IPS DF 6.9 (cell line): ENCODE results near the gene LAMB1.
"Not testable (repeated sequence)": the region's sequence is repeated elsewhere in the genome, so short reads cannot be mapped to it uniquely, and the experiment has no call there.

Source experiments
- DNase-seq: peaks from one replicate; pipeline ENCODE4 v3.0.0-alpha.2; 2013; ENCODE audit warnings: low read depth, low spot score
- H3K27ac ChIP-seq: one replicate; pipeline ENCODE4 v1.5.1; 2013; ENCODE audit warnings: low read length, control low read depth
- H3K27me3 ChIP-seq: 2 replicates; pipeline ENCODE4 v1.6.1; 2013; ENCODE audit warnings: mild to moderate bottlenecking, low read length; ENCODE audit not compliant: control insufficient read depth, insufficient read depth
- H3K36me3 ChIP-seq: 2 replicates; pipeline ENCODE4 v1.6.1; 2013; ENCODE audit warnings: low read length; ENCODE audit not compliant: control insufficient read depth, insufficient read depth
- H3K4me1 ChIP-seq: 2 replicates; pipeline ENCODE4 v1.6.1; 2013; ENCODE audit warnings: low read length; ENCODE audit not compliant: control insufficient read depth, insufficient read depth
- H3K4me3 ChIP-seq: 2 replicates; pipeline ENCODE4 v1.5.1; 2013; ENCODE audit warnings: mild to moderate bottlenecking, low read length
- H3K9me3 ChIP-seq: 2 replicates; pipeline ENCODE4 v1.6.1; 2013; ENCODE audit warnings: low read length, inconsistent platforms; ENCODE audit not compliant: control insufficient read depth, insufficient read depth
- WGBS: extraction: QIAGEN DNeasy Blood & Tissue Kit; methylation state at CpG from one replicate; pipeline ENCODE4 v1.1.7; 2013; ENCODE audit warnings: mixed read lengths, missing lambda C conversion rate; ENCODE audit not compliant: insufficient read length, insufficient coverage; 5-methylcytosine and 5-hydroxymethylcytosine counted together

The LAMB1 gene

DNA sequence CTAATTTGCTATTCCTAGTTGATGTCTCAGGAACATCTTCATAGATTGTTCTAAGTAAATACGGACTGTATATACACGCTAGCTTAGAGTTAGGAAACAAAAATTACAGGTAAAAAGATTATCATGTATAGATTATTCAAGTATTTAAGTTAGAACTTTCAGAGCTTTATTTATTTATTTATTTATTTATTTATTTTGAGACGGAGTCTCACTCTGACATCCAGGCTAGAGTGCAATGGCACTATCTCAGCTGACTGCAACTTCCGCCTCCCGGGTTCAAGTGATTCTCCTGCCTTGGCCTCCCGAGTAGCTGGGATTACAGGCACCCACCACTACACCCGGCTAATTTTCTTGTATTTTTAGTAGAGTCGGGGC lies 110.6 kb downstream of the LAMB1 start:
- WGBS = no CpG with 5 or more reads among the region's 8 CpGs

GRCh38 chr7:107891636-107892366 lies 111.2 kb downstream of the LAMB1 start:
- DNase-seq = no peak
- H3K36me3 ChIP-seq = peaks cover 3% of the 10 kb centered on the region; the same call in 1 of the 2 replicates
- H3K4me1 ChIP-seq = 0 out of 2 replicates have a peak, but pooled peaks cover 2% of the 10 kb centered on the region
- WGBS = no CpG with 5 or more reads among the region's 9 CpGs
- no peaks in the 10 kb centered on the region for H3K27me3 ChIP-seq
- no peaks in the 10 kb centered on the region for H3K9me3 ChIP-seq
- no peak overlapping the region for H3K27ac ChIP-seq
- H3K4me3 ChIP-seq = peak overlapping the region; percentile 85; the same call in 1 of the 2 replicates

More for the DNA sequence above, 110.6 kb downstream of the LAMB1 start:
- H3K27ac ChIP-seq, H3K4me3 ChIP-seq, H3K36me3 ChIP-seq, H3K4me1 ChIP-seq, H3K27me3 ChIP-seq, DNase-seq, H3K9me3 ChIP-seq: not testable (repeated sequence)

- Histone ChIP-seq H3K27me3 (no peaks in the 10 kb centered on the region), H3K4me3 (peak within 1 kb of the TSS; percentile 85), H3K36me3 (peaks cover 3% of the 10 kb centered on the region; the same call in 1 of the 2 replicates), H3K4me1 (0 out of 2 replicates have a peak, but pooled peaks cover 2% of the 10 kb centered on the region), H3K9me3 (no peaks in the 10 kb centered on the region), H3K27ac (no peak within 1 kb of the TSS)
- no CpG with 5 or more reads among the region's 55 CpGs for WGBS
- peak; percentile 71 for DNase-seq
These were observed 111.9 kb downstream of the LAMB1 start, which contains the start of gene DLD for GRCh38 chr7:107890962-107891635. DLD (plus strand) TSS chr7:107891183; CDS start chr7:107891251, 68 bp downstream.

GRCh38 chr7:107890493-107890961 lies 112.4 kb downstream of the LAMB1 start:
- no peak overlapping the region for H3K27ac ChIP-seq
- H3K36me3 ChIP-seq = peaks cover 3% of the 10 kb centered on the region; the same call in 1 of the 2 replicates
- WGBS = no CpG with 5 or more reads among the region's 7 CpGs
- H3K9me3 ChIP-seq = no peaks in the 10 kb centered on the region
- no peaks in the 10 kb centered on the region for H3K27me3 ChIP-seq
- no peak for DNase-seq
- 0 out of 2 replicates have a peak, but pooled peaks cover 2% of the 10 kb centered on the region for H3K4me1 ChIP-seq
- peak overlapping the region; percentile 85; the same call in 1 of the 2 replicates for H3K4me3 ChIP-seq

DNA sequence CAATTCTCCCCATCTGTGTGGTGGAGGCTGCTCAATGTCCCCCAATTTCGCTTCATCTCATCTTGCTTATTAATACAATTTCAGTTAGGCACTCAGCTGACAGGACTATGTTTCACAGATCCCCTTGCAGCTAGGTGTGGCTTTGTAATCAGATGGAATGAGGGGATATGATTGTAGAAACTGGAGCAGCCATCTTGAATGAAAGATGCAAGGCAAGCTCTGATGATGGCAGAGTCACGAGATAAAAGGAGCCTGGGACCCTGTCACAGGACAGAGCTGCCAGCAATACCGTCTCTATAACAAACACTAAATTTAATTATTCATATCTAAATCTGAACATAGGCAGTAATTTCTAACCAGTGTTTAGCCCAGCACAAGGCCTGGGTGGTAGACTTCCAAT lies 113.0 kb downstream of the LAMB1 start:
- no CpG with 5 or more reads among the region's 3 CpGs for WGBS
- H3K4me3 ChIP-seq = no peak overlapping the region

GRCh38 chr7:107887827-107888226 lies 115.1 kb downstream of the LAMB1 start:
- H3K36me3 ChIP-seq = not testable (repeated sequence)

More for the DNA sequence above, 113.0 kb downstream of the LAMB1 start:
- H3K4me1 ChIP-seq = 0 out of 2 replicates have a peak, but pooled peaks cover 2% of the 10 kb centered on the region
- no peaks in the 10 kb centered on the region for H3K9me3 ChIP-seq
- no peaks in the 10 kb centered on the region for H3K27me3 ChIP-seq
- H3K27ac ChIP-seq = no peak overlapping the region
- H3K36me3 ChIP-seq = peaks cover 3% of the 10 kb centered on the region; the same call in 1 of the 2 replicates
- no peak for DNase-seq

GRCh38 chr7:107884066-107884818 lies 118.7 kb downstream of the LAMB1 start:
- no peaks in the 10 kb centered on the region for H3K9me3 ChIP-seq
- H3K4me3 ChIP-seq = no peak overlapping the region
- WGBS = no CpG with 5 or more reads among the region's 6 CpGs
- H3K36me3 ChIP-seq = no peaks in the 10 kb centered on the region
- no peaks in the 10 kb centered on the region for H3K4me1 ChIP-seq
- H3K27me3 ChIP-seq = no peaks in the 10 kb centered on the region; the same call in 1 of the 2 replicates
- DNase-seq = no peak
- no peak overlapping the region for H3K27ac ChIP-seq

More at GRCh38 chr7:107887827-107888226, 115.1 kb downstream of the LAMB1 start:
- H3K4me1 ChIP-seq, H3K4me3 ChIP-seq, H3K9me3 ChIP-seq, H3K27ac ChIP-seq, H3K27me3 ChIP-seq, DNase-seq: not testable (repeated sequence)
- WGBS = no CpG with 5 or more reads among the region's 22 CpGs

DNA sequence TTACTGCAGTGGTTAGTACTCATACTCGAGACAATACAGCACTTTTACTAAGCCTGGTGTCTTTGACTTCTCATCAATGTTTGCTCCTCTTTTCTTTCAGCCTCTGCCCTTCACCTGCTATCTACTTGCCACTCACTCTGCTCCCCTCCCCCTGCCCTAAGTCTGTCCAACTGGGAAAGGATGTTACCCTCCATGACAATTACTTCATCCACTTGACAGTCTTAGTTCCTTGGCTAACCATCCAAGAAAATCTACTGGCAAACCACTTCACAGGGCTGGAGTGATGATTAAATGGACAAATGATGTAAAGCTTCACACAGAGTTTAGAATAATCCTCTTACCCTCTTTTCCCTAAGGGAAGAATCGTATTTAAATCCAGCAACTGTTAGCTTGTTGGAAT lies 120.2 kb downstream of the LAMB1 start:
- no peak for DNase-seq

GRCh38 chr7:107879400-107880035 lies 123.4 kb downstream of the LAMB1 start:
- H3K27me3 ChIP-seq = no peaks in the 10 kb centered on the region; the same call in 1 of the 2 replicates
- H3K4me1 ChIP-seq = no peaks in the 10 kb centered on the region
- WGBS = no CpG with 5 or more reads among the region's 3 CpGs
- no peaks in the 10 kb centered on the region for H3K9me3 ChIP-seq
- no peak overlapping the region for H3K27ac ChIP-seq
- no peak for DNase-seq
- H3K4me3 ChIP-seq = no peak overlapping the region
- no peaks in the 10 kb centered on the region for H3K36me3 ChIP-seq

More for the DNA sequence above, 120.2 kb downstream of the LAMB1 start:
- Histone ChIP-seq H3K4me3 (no peak overlapping the region), H3K4me1 (no peaks in the 10 kb centered on the region), H3K36me3 (no peaks in the 10 kb centered on the region), H3K27ac (no peak overlapping the region), H3K9me3 (no peaks in the 10 kb centered on the region), H3K27me3 (no peaks in the 10 kb centered on the region; the same call in 1 of the 2 replicates)
- no CpG with 5 or more reads among the region's 2 CpGs for WGBS
